HG02678 (cell line): ENCODE measurements around the gene ZDHHC20.

ENCODE experiments used
- ATAC-seq: cut with Tn5 transposase; IDR thresholded peaks from one replicate; pipeline ENCODE4 v1.9.1; 2021; ENCODE audit warnings: mild to moderate bottlenecking, moderate library complexity; ENCODE audit not compliant: unreplicated experiment

The ZDHHC20 gene

DNA sequence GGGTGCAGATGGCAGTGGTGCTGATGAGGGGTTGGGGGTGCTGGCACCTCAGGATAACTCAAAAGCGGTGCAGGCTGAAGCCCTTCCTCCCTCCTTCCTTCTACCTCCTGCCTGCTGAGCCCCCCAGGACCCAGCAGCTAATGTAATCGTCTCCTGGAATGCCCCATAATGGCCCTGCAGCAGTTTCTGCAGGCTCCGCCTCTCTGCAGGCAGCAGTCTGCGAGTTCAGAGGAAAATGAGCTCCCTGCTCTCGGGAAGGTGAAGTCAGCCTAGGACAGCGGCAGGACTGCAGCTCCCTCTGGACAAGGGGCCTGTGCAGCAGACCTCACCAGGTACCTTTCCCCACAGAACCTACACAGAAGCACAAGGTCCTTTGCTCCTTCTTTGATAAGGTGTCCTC, 130.9 kb downstream of the ZDHHC20 start:
- no peak for ATAC-seq

DNA sequence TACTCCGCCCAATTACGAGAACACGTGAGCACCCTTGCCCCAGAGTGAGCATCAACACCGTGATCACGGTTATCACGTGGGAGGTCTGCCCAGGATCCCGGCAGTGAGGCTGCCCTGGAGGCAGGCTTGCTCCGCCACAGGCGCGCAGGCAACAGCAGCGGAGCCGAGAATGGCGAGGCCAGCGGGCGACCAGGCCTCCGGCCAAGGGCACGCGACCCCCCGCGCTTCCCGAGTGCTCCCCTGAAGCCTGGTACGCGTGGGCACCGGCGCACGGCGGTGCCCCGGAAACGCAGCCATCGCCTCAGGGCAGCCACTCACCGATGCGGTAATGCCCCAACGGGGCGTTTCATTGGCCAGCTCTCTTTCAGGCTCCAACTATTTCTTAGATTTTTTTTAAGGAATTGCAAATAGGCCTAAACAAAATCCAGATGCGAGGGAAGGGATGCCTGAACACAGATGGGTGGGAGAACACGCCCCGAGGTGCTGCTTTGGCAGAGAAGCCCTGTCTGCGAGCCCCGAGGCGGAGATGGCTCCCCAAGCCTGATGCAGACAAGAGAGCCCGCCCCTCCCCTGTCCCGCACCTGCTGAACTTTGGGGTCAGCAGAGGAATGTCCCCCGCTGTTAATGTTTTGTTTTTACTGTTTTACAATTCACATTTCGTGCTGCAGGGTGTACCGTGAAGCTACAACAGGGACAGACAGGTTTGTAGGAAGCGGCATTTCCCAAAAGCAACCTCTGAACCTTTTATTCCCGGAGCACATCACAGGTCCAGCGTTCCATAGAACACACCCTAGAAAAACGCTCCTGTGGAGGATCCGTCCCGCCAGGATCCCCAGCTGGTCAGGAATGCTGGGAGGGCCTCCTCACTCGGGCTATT, 132.7 kb downstream of the ZDHHC20 start:
- no peak for ATAC-seq

DNA sequence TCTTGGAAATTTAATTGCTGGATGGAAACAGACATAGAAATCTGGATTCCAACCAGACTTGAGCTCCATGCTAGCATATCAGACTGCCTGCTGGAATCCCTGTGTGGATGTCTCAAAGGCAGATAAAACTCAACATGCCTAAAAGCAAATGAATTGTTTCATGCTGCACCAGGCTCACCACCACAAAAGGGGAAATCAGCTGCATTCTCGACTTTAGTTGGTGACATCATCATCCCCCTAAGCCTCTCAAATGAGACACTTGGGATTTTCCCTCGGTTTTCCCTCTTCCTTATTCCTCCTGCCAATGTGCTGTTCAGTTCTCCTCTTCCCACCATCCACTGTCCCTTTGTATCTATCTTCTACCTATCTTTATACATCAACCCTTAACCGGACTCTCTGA, 134.3 kb downstream of the ZDHHC20 start:
- no peak for ATAC-seq

DNA sequence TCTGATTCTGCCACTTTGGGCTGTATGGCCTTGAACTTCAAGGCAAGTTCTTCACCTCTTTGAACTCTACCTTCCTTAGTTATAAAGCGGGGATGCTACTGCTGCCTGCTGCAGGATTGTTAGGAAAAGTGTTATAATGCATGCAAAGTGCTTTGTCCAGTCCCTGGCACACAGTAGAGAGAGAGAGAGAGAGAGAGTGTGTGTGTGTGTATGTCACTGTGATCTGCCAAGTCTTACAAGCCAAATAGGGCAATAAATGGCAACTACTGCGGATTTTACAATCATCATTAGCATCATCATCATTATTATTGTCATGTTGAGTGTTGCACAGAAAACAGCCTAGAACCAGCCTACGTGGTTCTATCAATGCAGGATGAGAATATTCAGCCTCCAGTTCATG, 136.1 kb downstream of the ZDHHC20 start:
- ATAC-seq: no peak
